Left colon (tissue), 2 donors: ENCODE results near the gene PIGU. TPM values are rescaled to one million over a fixed set of nuclear protein-coding genes. Genes with fewer than 3 reads are reported as not detected.

ENCODE experiments used
- ATAC-seq: fragments of 200-7000 bp; cut with Tn5 transposase; one replicate; pipeline ENCODE4 v1.9.1; 2020; ENCODE audit warnings: mild to moderate bottlenecking, moderate library complexity
- DNase-seq, 2 donors: peaks; one replicate each; pipeline ENCODE4 v3.0.0-alpha.2; 2020
- intact Hi-C, 2 donors: fragments of 100-400 bp; cut with DNase I in 1 of 2; cut with micrococcal nuclease in 1 of 2; formaldehyde crosslinking; loops; one replicate each; pipeline versions ENCODE4 v1.11.2 to v1.14.0; 2022; cut with DNase I, micrococcal nuclease
- total RNA-seq, 2 donors: library from RNA; stranded (reverse); fragmentation: NEBNext Ultra II Directional; extraction: Animal tissue kit (Norgen Biotek cat#: 25700); gene quantifications; one replicate each; pipeline ENCODE4 v1.2.1, GENCODE V29; 2021
- donor health status: DM: no; HTN: no; CAD: no.
- donor health status: DM: yes; HTN: yes; CAD: no.

PIGU gene
- total RNA-seq, 2 donors from 2014 or later = 20.7 to 26.4 TPM

- intact Hi-C loops = no loop called here
- DNase-seq = no peak
Measured at GRCh38 chr20:34571753-34572152, 105.1 kb downstream of the PIGU start.

DNA sequence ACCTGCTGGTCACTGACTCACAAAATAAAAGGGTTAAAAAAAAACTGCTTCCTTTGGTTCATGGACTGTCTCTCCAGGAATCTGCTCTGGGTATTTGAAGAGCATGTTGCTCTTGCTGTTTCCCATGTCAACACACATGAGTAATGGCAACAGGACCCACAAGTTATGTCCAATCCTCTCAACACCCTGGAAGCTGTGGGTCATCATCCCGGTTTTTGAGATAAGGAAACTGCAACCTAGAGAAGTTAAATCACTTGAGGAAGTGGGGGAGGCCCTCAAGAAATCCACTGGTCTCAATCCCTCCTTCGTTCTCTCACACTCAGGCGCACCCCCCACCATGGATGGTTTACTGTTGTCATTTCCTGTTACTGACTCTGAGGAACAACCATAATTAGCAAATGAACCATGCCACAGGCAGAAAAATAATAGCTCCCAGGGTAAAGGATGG is 106.0 kb downstream of the PIGU start:
- intact Hi-C loops = no loop called here
- no peak for ATAC-seq
- no peak for DNase-seq

More at GRCh38 chr20:34571753-34572152, 105.1 kb downstream of the PIGU start:
- ATAC-seq = no peak

GRCh38 chr20:34569598-34569997 is 107.3 kb downstream of the PIGU start:
- no peak for DNase-seq
- ATAC-seq = no peak

DNA sequence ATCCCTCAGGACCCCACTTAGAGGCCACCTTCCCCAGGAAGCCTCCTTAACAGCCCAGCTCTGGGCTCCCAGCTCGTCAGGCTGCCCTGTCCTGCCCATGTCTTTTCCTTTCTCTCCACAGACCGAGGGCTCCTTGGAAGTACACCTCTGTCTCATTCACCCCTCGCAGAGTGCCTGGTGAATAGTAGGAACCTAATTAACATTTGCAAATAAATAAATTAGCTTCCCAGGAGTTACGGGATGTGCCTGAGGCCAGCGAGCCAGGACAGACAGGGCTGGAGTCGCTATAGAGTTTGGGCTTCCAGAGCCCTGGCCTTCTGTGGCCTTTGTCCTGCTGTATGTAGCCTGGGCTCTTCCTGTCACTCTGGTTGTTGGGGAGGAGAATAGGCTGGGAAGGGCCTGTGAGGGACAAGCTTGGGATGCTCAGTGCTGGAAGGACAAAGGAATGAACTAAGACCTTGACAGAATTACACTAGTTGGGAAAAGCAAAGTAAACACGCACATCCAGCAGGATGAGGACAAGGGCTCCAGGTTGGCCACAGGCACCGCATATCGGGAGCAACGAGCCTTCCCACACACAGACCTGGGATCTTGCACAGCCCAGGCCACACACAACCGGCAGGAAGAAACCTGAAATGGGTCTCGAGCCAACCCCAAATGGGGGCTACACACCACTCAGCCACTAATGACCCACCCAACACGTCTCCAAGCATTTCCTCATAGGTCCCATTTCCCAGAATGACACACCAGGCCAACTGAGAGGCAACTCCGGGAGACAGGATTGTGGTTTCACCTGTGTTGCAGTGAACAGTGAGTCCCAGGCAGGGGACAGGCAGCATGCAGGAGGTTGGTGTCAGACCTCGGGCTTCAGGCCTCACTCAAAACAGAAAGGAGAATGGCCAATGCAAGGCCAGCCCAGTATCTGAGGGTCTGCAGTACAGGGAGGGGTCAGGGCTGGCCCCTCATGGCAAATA is 108.7 kb downstream of the PIGU start:
- ATAC-seq = no peak
- DNase-seq = no peak
- intact Hi-C loops = no loop called here

More at GRCh38 chr20:34569598-34569997, 107.3 kb downstream of the PIGU start:
- intact Hi-C loops = no loop called here

DNA sequence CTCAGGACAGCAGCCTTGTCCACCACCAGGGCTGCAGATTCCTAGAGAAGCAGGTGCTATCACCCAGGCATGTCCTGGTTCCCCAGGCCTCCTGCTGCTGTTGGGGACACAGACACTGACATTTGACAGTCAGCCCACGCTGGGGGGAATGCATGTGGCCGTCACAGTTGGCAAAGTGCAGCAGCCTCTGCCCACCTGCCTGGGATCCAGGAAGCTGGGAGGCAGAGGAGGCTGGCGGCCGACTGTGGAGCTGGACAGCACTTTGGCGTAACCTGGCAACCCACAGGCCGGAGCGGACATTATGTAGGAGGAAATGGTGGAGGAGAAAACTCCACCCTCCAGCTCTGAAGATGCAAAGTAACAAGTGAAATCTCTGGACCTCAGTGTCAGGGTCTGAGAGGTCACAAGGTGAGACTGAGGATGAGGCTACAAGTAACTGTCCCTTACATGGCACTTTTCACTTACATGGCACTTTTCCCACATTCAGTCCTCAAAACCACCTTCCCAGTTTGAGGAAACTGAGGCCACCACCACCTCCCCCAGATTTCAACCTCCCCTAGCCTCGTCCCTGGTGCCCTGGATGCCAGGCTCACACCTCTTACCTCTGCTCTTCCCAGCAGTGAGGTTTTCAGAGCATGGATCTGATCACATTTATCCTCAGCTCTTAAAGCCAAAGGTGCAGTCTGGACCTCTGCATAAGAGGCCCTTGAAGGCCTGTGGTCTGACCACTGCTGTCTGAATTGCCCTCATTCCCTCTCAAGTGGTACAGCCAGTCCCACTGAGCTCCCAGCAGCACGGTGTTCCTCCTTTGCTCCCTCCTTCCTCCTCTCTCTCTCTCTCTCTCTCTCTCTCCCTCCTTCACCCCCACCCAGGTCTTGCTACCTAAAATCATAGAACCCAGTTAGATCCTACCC is 109.7 kb downstream of the PIGU start:
- ATAC-seq (no peak), DNase-seq (no peak)
- intact Hi-C loops = no loop called here

DNA sequence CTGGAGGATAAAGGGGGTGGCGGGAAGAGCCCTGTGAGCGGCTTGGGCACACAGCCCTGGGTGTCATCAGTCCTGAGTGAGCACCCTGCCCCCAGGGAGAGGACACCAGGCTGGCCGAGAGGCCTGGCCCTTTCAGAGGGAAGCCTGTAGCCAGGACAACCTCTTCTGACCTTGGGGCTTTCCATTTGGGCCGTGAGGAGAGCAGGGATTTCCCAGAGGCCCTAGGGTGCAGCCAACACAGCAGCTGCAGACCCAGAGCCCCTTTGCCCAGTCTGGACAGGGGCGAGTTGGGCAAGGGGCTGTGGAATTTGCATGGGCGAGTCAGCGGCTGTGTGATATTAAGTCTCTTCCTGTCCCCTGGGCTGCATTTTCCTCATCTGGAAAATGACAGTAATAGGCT is 112.1 kb downstream of the PIGU start:
- ATAC-seq (no peak), DNase-seq (no peak)
- intact Hi-C loops = no loop called here

DNA sequence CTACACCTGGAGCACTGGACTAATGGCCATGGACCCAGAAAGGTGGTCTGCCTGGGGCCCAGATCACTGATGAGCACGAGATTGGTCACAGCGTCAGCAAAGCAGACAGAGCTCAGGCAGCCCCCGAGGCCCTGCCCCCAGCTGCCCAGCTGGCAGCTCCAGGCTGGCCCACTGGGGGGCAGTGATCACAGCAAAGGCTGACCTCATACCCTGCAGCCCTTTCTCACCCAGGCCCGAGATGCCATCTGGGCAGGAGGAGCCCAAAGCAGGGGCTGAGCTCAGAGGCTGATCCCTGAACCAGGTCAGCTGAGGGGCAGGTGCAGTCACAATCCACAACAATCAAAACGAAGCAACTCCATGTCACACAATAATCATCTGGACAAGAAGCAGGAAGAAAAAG is 114.3 kb downstream of the PIGU start:
- DNase-seq (no peak), ATAC-seq (no peak)
- intact Hi-C loops = no loop called here

DNA sequence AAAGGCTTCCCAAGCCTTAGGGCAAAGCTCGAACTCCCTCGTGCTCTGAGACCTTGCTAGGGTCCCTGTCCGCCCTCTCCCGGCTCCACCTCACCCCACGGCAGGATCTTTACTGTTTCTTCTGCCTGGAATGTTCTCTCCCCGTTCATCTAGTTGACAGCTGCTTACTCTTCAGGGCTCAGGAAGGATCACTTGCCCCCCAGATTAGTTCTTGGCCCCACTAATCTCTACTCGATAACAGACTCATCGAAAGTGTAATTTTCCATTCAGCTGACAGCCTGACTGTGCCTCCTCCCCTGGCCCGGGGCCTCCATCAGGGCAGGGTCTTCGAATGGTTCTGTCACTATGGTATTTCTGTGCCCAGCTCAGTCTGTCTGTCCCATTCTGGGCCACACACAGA is 115.2 kb downstream of the PIGU start:
- no peak for DNase-seq
- ATAC-seq = no peak
- intact Hi-C loops = no loop called here

DNA sequence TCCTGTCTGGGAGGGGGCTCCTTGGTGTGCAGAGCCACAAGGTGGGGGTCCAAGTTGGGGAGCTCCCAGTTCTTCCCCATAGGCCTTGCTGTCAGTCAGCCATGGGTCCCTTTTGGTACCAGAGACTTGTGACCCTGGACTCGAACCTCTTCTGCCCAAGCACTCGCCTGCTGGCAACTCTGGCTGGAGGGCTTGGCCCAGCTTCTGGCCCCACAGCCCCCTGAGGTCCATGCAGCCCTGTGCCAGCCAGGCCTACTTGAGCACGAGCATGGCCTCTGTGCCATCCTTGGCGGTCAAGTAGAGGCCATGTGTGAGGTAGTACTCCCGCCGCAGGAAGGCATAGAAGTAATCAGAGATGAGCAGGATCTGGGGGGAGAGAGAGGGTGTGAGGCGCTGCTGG is 116.3 kb downstream of the PIGU start:
- intact Hi-C loops = no loop called here
- DNase-seq = no peak

DNA sequence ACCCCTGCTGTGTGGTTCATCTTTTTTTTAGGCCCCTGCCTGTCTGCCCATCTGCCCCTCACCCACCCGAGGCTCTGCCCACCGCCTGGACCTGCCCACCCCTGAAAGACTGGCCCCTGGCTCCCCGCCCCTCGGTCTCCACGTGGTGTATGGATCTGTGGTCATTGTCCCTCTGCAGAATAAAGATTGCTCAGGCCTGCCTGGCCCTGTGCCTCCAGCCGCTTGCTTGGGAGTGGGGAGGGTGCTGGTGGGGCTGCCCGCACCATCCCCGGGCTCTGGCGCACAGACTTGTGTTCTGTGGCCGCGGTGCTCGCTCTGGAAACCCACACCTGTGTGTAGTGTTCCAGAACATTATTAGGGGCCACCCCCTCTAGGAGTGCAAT is 116.8 kb downstream of the PIGU start:
- intact Hi-C loops = no loop called here
- ATAC-seq (no peak), DNase-seq (no peak)

More for the DNA sequence above, 116.3 kb downstream of the PIGU start:
- no peak for ATAC-seq

- intact Hi-C loops = no loop called here
- no peak for ATAC-seq
- DNase-seq = no peak
Measured at GRCh38 chr20:34559311-34560140, 117.4 kb downstream of the PIGU start.

DNA sequence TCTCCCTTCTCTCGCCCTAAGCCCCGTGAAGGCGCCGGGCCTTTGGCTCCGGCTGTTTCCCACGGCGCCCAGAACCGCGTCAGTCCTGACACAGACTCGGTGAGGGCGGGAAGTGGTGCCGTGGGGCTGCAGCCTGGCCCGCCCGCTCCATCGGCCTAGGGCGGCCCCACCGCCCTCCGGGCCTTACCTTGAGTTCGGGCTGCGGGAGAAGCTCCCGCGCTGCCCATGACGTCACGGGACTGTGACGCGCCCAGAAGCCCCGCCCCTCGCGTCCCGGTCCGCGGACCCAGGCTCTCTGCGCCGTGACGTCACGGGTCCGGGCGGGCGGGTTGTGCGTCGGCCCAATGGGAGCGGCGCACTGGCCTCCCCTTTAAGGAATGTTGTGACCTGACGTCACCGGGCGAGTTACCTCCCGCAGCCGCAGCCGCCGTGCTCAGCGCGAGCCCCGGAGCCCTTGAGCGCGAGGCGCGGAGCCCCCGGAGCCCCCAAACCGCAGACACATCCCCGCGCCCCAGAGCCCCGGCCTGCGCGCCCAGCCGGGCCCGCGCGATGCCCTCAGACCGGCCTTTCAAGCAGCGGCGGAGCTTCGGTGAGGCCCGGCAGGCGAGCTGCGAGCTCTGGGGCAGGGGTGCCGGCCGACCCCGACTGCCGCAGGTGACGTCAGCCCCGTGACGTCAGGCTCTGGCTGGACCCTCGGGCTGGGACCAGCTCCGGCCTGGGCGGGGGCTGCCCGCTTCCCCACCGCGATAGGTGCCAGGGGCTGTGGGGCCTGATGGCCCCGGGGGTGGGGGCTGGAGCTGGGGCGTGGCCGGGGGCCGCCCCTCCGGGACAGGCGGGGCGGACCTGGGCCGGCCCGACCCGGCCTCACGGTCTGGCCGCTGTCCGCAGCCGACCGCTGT is 118.3 kb downstream of the PIGU start, which contains the start of gene MAP1LC3A:
TSS of gene MAP1LC3A (plus strand) at position 399 of the 899 bp plus-strand sequence. CDS start at position 550, 151 bp downstream.
- intact Hi-C loops = no loop called here
- DNase-seq (peak; percentile 95 to 96), ATAC-seq (peak; percentile 89)

- peak; percentile 14 for ATAC-seq
- no peak for DNase-seq
- intact Hi-C loops = no loop called here
Measured at GRCh38 chr20:34557936-34558319, 119.0 kb downstream of the PIGU start.

DNA sequence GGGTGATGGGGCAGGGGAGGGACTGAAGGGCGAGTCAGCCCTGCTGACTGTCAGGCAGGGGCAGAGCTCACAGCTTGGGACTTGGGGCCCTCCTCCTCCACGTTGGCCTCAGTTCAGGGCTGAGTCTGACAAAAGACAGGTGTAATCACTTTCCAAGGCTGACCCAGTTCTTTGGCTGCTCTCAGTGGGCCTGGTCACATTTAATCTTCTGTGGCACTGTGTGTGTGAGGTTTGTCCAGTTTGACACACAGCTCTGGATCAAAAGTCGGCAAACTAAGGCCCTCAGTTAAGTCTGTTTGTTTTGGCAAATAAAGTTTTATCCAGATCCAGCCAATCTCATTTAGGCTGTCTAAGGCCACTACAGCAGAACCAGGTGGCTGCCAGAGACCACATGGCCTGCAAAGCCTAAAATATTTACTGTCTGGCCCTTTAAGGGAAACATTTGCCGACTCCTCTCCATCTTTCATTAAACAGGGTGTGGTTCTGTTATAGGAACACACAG is 123.5 kb downstream of the PIGU start:
- intact Hi-C loops = no loop called here
- DNase-seq (no peak), ATAC-seq (peak; percentile 26)

DNA sequence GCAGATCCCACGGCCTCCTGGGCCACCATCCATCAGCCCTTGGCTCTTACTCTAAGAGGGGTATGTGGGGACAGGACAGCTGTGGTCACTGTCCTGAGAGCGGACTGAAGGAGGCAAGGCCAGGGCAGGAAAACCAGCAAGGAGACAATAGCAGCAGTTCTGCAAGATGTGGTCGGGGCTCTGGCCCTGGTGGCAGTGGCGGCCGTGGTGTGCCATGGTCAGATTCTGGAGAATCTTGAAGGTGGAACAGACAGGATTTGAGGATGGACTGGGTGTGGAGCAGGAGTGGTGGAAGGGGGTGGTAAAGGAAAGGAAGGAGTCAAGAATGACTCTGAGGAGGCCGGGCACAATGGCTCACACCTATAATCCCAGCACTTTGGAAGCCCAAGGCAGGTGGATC is 124.3 kb downstream of the PIGU start:
- DNase-seq (no peak), ATAC-seq (no peak)
- intact Hi-C loops = no loop called here

- intact Hi-C loops = no loop called here
- ATAC-seq = no peak
- DNase-seq = no peak
Measured at GRCh38 chr20:34549929-34550305, 127.0 kb downstream of the PIGU start.

GRCh38 chr20:34549291-34549928 is 127.5 kb downstream of the PIGU start:
- DNase-seq (peak in 1 of 2 donors; percentile 52), ATAC-seq (peak; percentile 35)
- intact Hi-C loops = no loop called here
